H9 (cell line): Measurements from ENCODE around the gene OOSP4B. TPM values are rescaled to one million over a fixed set of nuclear protein-coding genes. Genes with fewer than 3 reads are reported as not detected.

ENCODE experiments used
- DNase-seq: peaks from one replicate; pipeline ENCODE4 v3.0.0-alpha.2; 2017
- H2AFZ ChIP-seq: one replicate; pipeline ENCODE4 v1.6.1; 2013; ENCODE audit warnings: mild to moderate bottlenecking, low read length, control low read depth, moderate library complexity
- H2AK5ac ChIP-seq: 2 replicates; pipeline ENCODE4 v1.6.1; 2013; ENCODE audit warnings: low read length, control low read depth, mixed read lengths; ENCODE audit not compliant: insufficient read length
- H2BK120ac ChIP-seq: one replicate; pipeline ENCODE4 v1.6.1; 2013; ENCODE audit warnings: low read depth, mild to moderate bottlenecking, low read length, control low read depth, inconsistent platforms; ENCODE audit not compliant: poor library complexity, severe bottlenecking
- H2BK12ac ChIP-seq: 2 replicates; pipeline ENCODE4 v1.6.1; 2013; ENCODE audit warnings: low read length, control low read depth, mixed read lengths, low read depth; ENCODE audit not compliant: insufficient read length
- H2BK15ac ChIP-seq: 2 replicates; pipeline ENCODE4 v1.6.1; 2013; ENCODE audit warnings: low read depth, low read length, control low read depth
- H2BK20ac ChIP-seq: one replicate; pipeline ENCODE4 v1.6.1; 2013; ENCODE audit warnings: low read depth, mild to moderate bottlenecking, low read length, control low read depth, inconsistent platforms; ENCODE audit not compliant: poor library complexity, severe bottlenecking
- H2BK5ac ChIP-seq: 2 replicates; pipeline ENCODE4 v1.6.1; 2013; ENCODE audit warnings: low read length, control low read depth, mixed read lengths; ENCODE audit not compliant: insufficient read length
- H3K14ac ChIP-seq: 2 replicates; pipeline ENCODE4 v1.6.1; 2013; ENCODE audit warnings: low read length, control low read depth; ENCODE audit not compliant: insufficient read depth
- H3K18ac ChIP-seq: 2 replicates; pipeline ENCODE4 v1.6.1; 2013; ENCODE audit warnings: low read depth, mild to moderate bottlenecking, mixed read lengths, low read length, control low read depth; ENCODE audit not compliant: insufficient read length
- H3K23ac ChIP-seq: 2 replicates; pipeline ENCODE4 v1.6.1; 2013; ENCODE audit warnings: low read length, control low read depth, mixed read lengths, low read depth; ENCODE audit not compliant: insufficient read length
- H3K23me2 ChIP-seq: 2 replicates; pipeline ENCODE4 v1.6.1; 2013; ENCODE audit warnings: low read depth, mild to moderate bottlenecking, mixed read lengths, low read length, control low read depth; ENCODE audit not compliant: insufficient read length, poor library complexity, severe bottlenecking
- H3K27ac ChIP-seq: 2 replicates; pipeline ENCODE4 v1.5.1; 2013; ENCODE audit warnings: low read length, control low read depth, mixed read lengths, low read depth; ENCODE audit not compliant: insufficient read length
- H3K27me3 ChIP-seq: 2 replicates; pipeline ENCODE4 v1.6.1; 2013; ENCODE audit warnings: low read length, control low read depth, inconsistent platforms; ENCODE audit not compliant: insufficient read depth
- H3K4ac ChIP-seq: 2 replicates; pipeline ENCODE4 v1.6.1; 2013; ENCODE audit warnings: low read depth, mild to moderate bottlenecking, control low read depth, inconsistent platforms, low read length, moderate library complexity
- H3K4me1 ChIP-seq: 2 replicates; pipeline ENCODE4 v1.6.1; 2013; ENCODE audit warnings: low read length, control low read depth, inconsistent platforms; ENCODE audit not compliant: insufficient read depth
- H3K4me2 ChIP-seq: 2 replicates; pipeline ENCODE4 v1.6.1; 2013; ENCODE audit warnings: low read length, control low read depth, mixed read lengths; ENCODE audit not compliant: insufficient read length, insufficient read depth
- H3K56ac ChIP-seq: 2 replicates; pipeline ENCODE4 v1.6.1; 2013; ENCODE audit warnings: low read depth, mild to moderate bottlenecking, mixed read lengths, low read length, control low read depth; ENCODE audit not compliant: insufficient read length
- H3K79me1 ChIP-seq: 2 replicates; pipeline ENCODE4 v1.6.1; 2013; ENCODE audit warnings: low read depth, mild to moderate bottlenecking, moderate library complexity, low read length, control low read depth, inconsistent platforms; ENCODE audit not compliant: insufficient read depth, poor library complexity, severe bottlenecking
- H3K79me2 ChIP-seq: 2 replicates; pipeline ENCODE4 v1.6.1; 2013; ENCODE audit warnings: low read length, control low read depth, inconsistent platforms; ENCODE audit not compliant: insufficient read depth
- H3K9ac ChIP-seq: 2 replicates; pipeline ENCODE4 v1.6.1; 2013; ENCODE audit warnings: low read length, control low read depth, mixed read lengths; ENCODE audit not compliant: insufficient read length; ENCODE audit errors: extremely low read depth
- H3K9me3 ChIP-seq: one replicate; pipeline ENCODE4 v1.6.1; 2013; ENCODE audit warnings: low read depth, low read length, inconsistent platforms; ENCODE audit not compliant: control insufficient read depth
- H3T11ph ChIP-seq: one replicate; pipeline ENCODE4 v1.6.1; 2013; ENCODE audit warnings: mild to moderate bottlenecking, low read length, control low read depth, inconsistent platforms
- H4K20me1 ChIP-seq: one replicate; pipeline ENCODE4 v1.6.1; 2013; ENCODE audit not compliant: control insufficient read depth, insufficient read length, insufficient read depth
- H4K5ac ChIP-seq: 2 replicates; pipeline ENCODE4 v1.6.1; 2013; ENCODE audit warnings: low read depth, mild to moderate bottlenecking, mixed read lengths, low read length, control low read depth; ENCODE audit not compliant: insufficient read length
- H4K8ac ChIP-seq: replicated peaks from 2 replicates; pipeline ENCODE4 v1.6.1; 2013; ENCODE audit warnings: low read length, control low read depth, mixed read lengths, low read depth; ENCODE audit not compliant: insufficient read length
- H4K91ac ChIP-seq: 2 replicates; pipeline ENCODE4 v1.6.1; 2013; ENCODE audit warnings: low read depth, mild to moderate bottlenecking, moderate library complexity, mixed read lengths, low read length, control low read depth; ENCODE audit not compliant: insufficient read length
- H3K27ac Mint-ChIP-seq, 3 experiments: 2 replicates in 2 of 3; 3 replicates in 1 of 3; pipeline ENCODE4 v1.8.0; 2020 to 2021; ENCODE audit warnings: mixed read lengths in 3 of 3, mild to moderate bottlenecking in 1 of 3, moderate library complexity in 1 of 3
- H3K27me3 Mint-ChIP-seq: 2 replicates; pipeline ENCODE4 v1.8.0; 2021; ENCODE audit warnings: low read depth, mild to moderate bottlenecking, moderate library complexity, mixed read lengths
- H3K36me3 Mint-ChIP-seq, 3 experiments: 2 replicates in 2 of 3; 3 replicates in 1 of 3; pipeline ENCODE4 v1.8.0; 2020 to 2021; ENCODE audit warnings: low read depth in 3 of 3, mixed read lengths in 3 of 3; ENCODE audit not compliant: insufficient read depth in 1 of 3
- H3K4me1 Mint-ChIP-seq, 2 experiments: 2 replicates each; pipeline ENCODE4 v1.8.0; 2020; ENCODE audit warnings: mixed read lengths in 2 of 2
- H3K4me3 Mint-ChIP-seq, 2 experiments: 2 replicates in 1 of 2; 3 replicates in 1 of 2; pipeline ENCODE4 v1.8.0; 2020 to 2021; ENCODE audit warnings: mild to moderate bottlenecking in 2 of 2, mixed read lengths in 2 of 2, moderate library complexity in 1 of 2
- H3K9me3 Mint-ChIP-seq, 2 experiments: 2 replicates in 1 of 2; 3 replicates in 1 of 2; pipeline ENCODE4 v1.8.0; 2020; ENCODE audit warnings: mild to moderate bottlenecking in 2 of 2, mixed read lengths in 2 of 2, moderate library complexity in 1 of 2
- CTCF ChIP-seq: fragments of 200-600 bp; sonication (generic); conservative IDR thresholded peaks from 3 replicates; pipeline ENCODE4 v1.8.0; 2021; ENCODE audit warnings: antibody characterized with exemption, mild to moderate bottlenecking
- WGBS: extraction: QIAGEN DNeasy Blood & Tissue Kit; methylation state at CpG from one replicate; pipeline ENCODE4 v1.1.7; 2013; ENCODE audit warnings: missing lambda C conversion rate, low lambda C conversion rate, mixed read lengths; ENCODE audit not compliant: insufficient read length; ENCODE audit errors: extremely low coverage; 5-methylcytosine and 5-hydroxymethylcytosine counted together
- total RNA-seq: library from RNA; stranded (reverse); gene quantifications from 2 replicates; pipeline ENCODE4 v1.2.1, GENCODE V29; 2021

The OOSP4B gene
- total RNA-seq, 1 experiment from 2014 or later = not detected

GRCh38 chr11:60059521-60060240 lies 42.7 kb downstream of the OOSP4B start:
- H3K9me3 ChIP-seq = no peaks in the 10 kb centered on the region
- no peak overlapping the region for H3K9ac ChIP-seq
- no peak overlapping the region for H3T11ph ChIP-seq
- no peak overlapping the region for H3K27ac ChIP-seq
- Mint-ChIP-seq H3K4me1 (peaks cover 10 to 14% of the 10 kb centered on the region in 2 experiments), H3K27me3 (no peaks in the 10 kb centered on the region), H3K4me3 (no peak overlapping the region; a peak in 1 of 5 replicates), H3K36me3 (no peaks in the 10 kb centered on the region), H3K27ac (no peak overlapping the region), H3K9me3 (peaks cover 0 to 3% of the 10 kb centered on the region in 2 experiments; a peak in 1 of 5 replicates)
- no peak overlapping the region for H2BK5ac ChIP-seq
- no peak overlapping the region for H4K91ac ChIP-seq
- H3K56ac ChIP-seq = no peak overlapping the region
- no peak overlapping the region for H2BK12ac ChIP-seq
- H2BK20ac ChIP-seq = no peak overlapping the region
- no peak overlapping the region for H2BK120ac ChIP-seq
- H3K14ac ChIP-seq = no peak overlapping the region
- H3K4me1 ChIP-seq = no peaks in the 10 kb centered on the region
- H4K8ac ChIP-seq = no peak overlapping the region
- H3K79me2 ChIP-seq = no peaks in the 10 kb centered on the region
- no peak overlapping the region for H3K4ac ChIP-seq
- H2AK5ac ChIP-seq = no peak overlapping the region
- H3K23ac ChIP-seq = no peak overlapping the region
- no peaks in the 10 kb centered on the region for H4K20me1 ChIP-seq
- H3K4me2 ChIP-seq = no peak overlapping the region
- H3K27me3 ChIP-seq = no peaks in the 10 kb centered on the region; the same call in none of the 2 replicates
- H3K18ac ChIP-seq = no peak overlapping the region
- H3K23me2 ChIP-seq = no peaks in the 10 kb centered on the region
- H2BK15ac ChIP-seq = no peak overlapping the region
- H3K79me1 ChIP-seq = no peaks in the 10 kb centered on the region
- WGBS = no CpG with 5 or more reads among the region's 4 CpGs
- no peak for TF ChIP-seq CTCF
- no peak overlapping the region for H4K5ac ChIP-seq
- no peak for DNase-seq
- H2AFZ ChIP-seq = no peak overlapping the region
